Osteocyte (in vitro differentiated cells): ENCODE measurements around the gene FILIP1. TPM values are rescaled to one million over a fixed set of nuclear protein-coding genes. Genes with fewer than 3 reads are reported as not detected.

ENCODE experiments used
- DNase-seq: peaks from one replicate; pipeline ENCODE4 v3.0.0; 2021; ENCODE audit warnings: mixed read lengths; ENCODE audit not compliant: unreplicated experiment; ENCODE audit errors: extremely low spot score
- H3K27ac Mint-ChIP-seq: one replicate; pipeline ENCODE4 v1.8.0; 2021; ENCODE audit warnings: mild to moderate bottlenecking, mixed read lengths; ENCODE audit not compliant: unreplicated experiment
- H3K27me3 Mint-ChIP-seq: one replicate; pipeline ENCODE4 v1.8.0; 2021; ENCODE audit warnings: mixed read lengths; ENCODE audit not compliant: unreplicated experiment
- H3K36me3 Mint-ChIP-seq: one replicate; pipeline ENCODE4 v1.8.0; 2021; ENCODE audit warnings: mixed read lengths; ENCODE audit not compliant: unreplicated experiment
- H3K4me1 Mint-ChIP-seq: one replicate; pipeline ENCODE4 v1.8.0; 2021; ENCODE audit warnings: mixed read lengths; ENCODE audit not compliant: unreplicated experiment
- H3K4me3 Mint-ChIP-seq: one replicate; pipeline ENCODE4 v1.8.0; 2021; ENCODE audit warnings: mild to moderate bottlenecking, moderate library complexity, mixed read lengths; ENCODE audit not compliant: unreplicated experiment
- H3K9me3 Mint-ChIP-seq: one replicate; pipeline ENCODE4 v1.8.0; 2021; ENCODE audit warnings: mixed read lengths; ENCODE audit not compliant: unreplicated experiment
- CTCF ChIP-seq: fragments of 200-600 bp; sonication (generic); IDR thresholded peaks from 2 replicates; pipeline ENCODE4 v1.5.0; 2021; ENCODE audit warnings: antibody characterized with exemption, mild to moderate bottlenecking, moderate library complexity
- total RNA-seq: library from RNA; stranded (reverse); gene quantifications from 2 replicates; pipeline ENCODE4 v1.2.1, GENCODE V29; 2021

Gene FILIP1
- total RNA-seq, 1 donor from 2014 or later, result 0.05 TPM

- peaks cover 10% of the 10 kb centered on the region for H3K4me1 Mint-ChIP-seq
- no peak for DNase-seq
- no peak overlapping the region for H3K4me3 Mint-ChIP-seq
Observed at GRCh38 chr6:75402296-75402695, 91.3 kb downstream of the FILIP1 start.

DNA sequence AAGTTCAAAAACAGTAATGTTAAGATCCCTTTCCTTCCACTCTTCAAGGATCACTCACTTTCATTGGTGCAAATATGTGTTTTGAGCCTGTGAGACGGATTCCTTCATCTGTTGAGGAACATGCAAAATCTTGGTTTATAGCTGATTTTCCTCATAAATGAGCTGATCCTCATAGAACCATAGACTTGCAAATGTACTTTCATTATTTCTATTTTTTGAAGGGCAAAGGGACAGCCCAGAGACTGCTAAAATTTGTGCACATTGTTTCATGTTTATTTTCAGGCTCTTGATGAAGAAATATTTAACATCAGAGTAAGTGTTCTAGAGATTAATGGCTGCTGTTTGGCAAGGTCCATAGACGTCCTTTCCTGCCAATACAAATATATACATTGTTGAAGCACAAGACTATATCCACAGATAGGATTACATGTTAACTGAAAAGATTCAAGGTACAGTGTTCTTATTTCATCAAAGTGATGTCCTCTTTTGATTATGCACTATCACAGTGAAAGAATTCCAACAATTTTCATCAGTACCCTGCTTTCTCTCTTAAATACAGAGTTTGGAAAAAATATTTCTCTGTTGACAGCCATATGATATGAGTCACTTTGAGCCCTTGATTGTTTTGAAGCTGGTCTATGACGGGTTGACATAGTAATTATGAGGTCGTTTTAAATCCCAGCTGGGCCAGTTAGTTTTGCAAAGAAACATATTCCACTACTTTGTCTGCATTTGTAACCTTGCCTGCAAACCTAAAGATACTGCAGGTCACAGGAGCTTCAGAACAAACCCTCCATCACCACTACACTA, 95.7 kb downstream of the FILIP1 start:
- Mint-ChIP-seq H3K4me1 (peaks cover 10% of the 10 kb centered on the region), H3K4me3 (no peak overlapping the region), H3K27me3 (peaks cover 5% of the 10 kb centered on the region), H3K9me3 (no peaks in the 10 kb centered on the region), H3K36me3 (no peaks in the 10 kb centered on the region), H3K27ac (no peak overlapping the region)
- no peak for DNase-seq
- TF ChIP-seq CTCF, result no peak

More at GRCh38 chr6:75402296-75402695, 91.3 kb downstream of the FILIP1 start:
- Mint-ChIP-seq H3K27me3 (peaks cover 6% of the 10 kb centered on the region), H3K36me3 (no peaks in the 10 kb centered on the region), H3K9me3 (no peaks in the 10 kb centered on the region), H3K27ac (no peak overlapping the region)
- TF ChIP-seq CTCF, result no peak

DNA sequence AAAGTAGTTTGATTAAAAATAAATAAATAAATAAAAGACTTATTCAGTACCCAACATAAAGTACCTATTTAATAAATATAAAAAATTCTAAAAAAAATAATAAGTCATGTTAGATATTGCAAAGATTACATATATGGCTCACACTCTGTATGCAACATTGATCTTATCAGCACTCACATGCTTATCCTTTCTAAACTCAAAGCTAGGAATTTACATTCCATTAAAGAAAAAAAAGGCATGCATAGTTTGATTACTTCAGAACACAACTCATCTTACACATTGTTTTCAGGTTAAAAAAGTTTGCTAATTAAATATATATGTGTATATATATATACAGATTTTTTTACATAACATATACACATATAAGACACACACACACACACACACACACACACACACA, 96.4 kb downstream of the FILIP1 start:
- Mint-ChIP-seq H3K4me3 (no peak overlapping the region), H3K27ac (no peak overlapping the region), H3K4me1 (peaks cover 7% of the 10 kb centered on the region), H3K9me3 (no peaks in the 10 kb centered on the region), H3K27me3 (peaks cover 5% of the 10 kb centered on the region), H3K36me3 (no peaks in the 10 kb centered on the region)
- DNase-seq, result no peak
- no peak for TF ChIP-seq CTCF

GRCh38 chr6:75396005-75396800, 97.4 kb downstream of the FILIP1 start:
- DNase-seq, result no peak
- H3K4me1 Mint-ChIP-seq, result peaks cover 5% of the 10 kb centered on the region
- no peaks in the 10 kb centered on the region for H3K9me3 Mint-ChIP-seq
- H3K36me3 Mint-ChIP-seq, result no peaks in the 10 kb centered on the region
- H3K27me3 Mint-ChIP-seq, result peaks cover 5% of the 10 kb centered on the region
- no peak overlapping the region for H3K27ac Mint-ChIP-seq
- no peak for TF ChIP-seq CTCF
- no peak overlapping the region for H3K4me3 Mint-ChIP-seq

DNA sequence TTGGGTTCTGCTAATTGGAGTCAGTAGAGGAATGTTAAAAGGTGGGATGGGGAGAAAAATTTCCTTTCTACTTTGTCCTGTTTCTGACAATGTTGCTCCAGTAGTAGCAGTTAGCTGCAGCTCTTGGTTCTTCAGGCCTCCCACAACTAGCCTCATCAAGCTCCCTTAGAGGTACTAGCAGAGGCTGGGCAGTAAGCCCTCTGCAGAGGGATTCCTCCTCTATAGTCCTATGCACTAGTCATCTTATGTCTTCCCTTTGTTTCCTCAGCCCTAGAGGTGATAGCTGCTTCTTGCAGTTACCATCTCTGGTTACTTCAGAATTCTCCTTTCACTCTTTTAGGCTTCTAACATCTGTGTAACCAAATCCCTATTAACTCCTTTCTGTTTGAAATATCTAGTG, 99.8 kb downstream of the FILIP1 start:
- H3K9me3 Mint-ChIP-seq, result no peaks in the 10 kb centered on the region
- H3K36me3 Mint-ChIP-seq, result no peaks in the 10 kb centered on the region
- no peak for TF ChIP-seq CTCF
- H3K4me1 Mint-ChIP-seq, result peaks cover 5% of the 10 kb centered on the region
- H3K27ac Mint-ChIP-seq, result no peak overlapping the region
- H3K4me3 Mint-ChIP-seq, result no peak overlapping the region
- H3K27me3 Mint-ChIP-seq, result peaks cover 3% of the 10 kb centered on the region
- no peak for DNase-seq
